HEK293T (cell line): ENCODE data around the gene GALNT13.

Source experiments
- BHLHE40 ChIP-seq: fragments of 450-650 bp; IDR thresholded peaks from 2 replicates; pipeline ENCODE4 v1.6.1; 2016; ENCODE audit warnings: mild to moderate bottlenecking, moderate library complexity, borderline replicate concordance
- FOXK2 ChIP-seq: fragments of 450-650 bp; IDR thresholded peaks from 2 replicates; pipeline ENCODE4 v1.6.1; 2016; ENCODE audit warnings: mild to moderate bottlenecking
- FOXM1 ChIP-seq: fragments of 450-650 bp; IDR thresholded peaks from 2 replicates; pipeline ENCODE4 v1.6.1; 2017; ENCODE audit warnings: mild to moderate bottlenecking, borderline replicate concordance
- HDGF ChIP-seq: fragments of 450-650 bp; IDR thresholded peaks from 2 replicates; pipeline ENCODE4 v1.6.1; 2017; ENCODE audit warnings: antibody characterized with exemption, borderline replicate concordance
- LEF1 ChIP-seq: fragments of 450-650 bp; IDR thresholded peaks from 2 replicates; pipeline ENCODE4 v1.6.1; 2017; ENCODE audit warnings: mild to moderate bottlenecking, borderline replicate concordance
- SP1 ChIP-seq: fragments of 450-650 bp; IDR thresholded peaks from 2 replicates; pipeline ENCODE4 v1.6.1; 2017
- SUZ12 ChIP-seq: fragments of 450-650 bp; IDR thresholded peaks from 2 replicates; pipeline ENCODE4 v1.6.1; 2016; ENCODE audit warnings: mild to moderate bottlenecking
- ZNF384 ChIP-seq: fragments of 450-650 bp; IDR thresholded peaks from 2 replicates; pipeline ENCODE4 v1.6.1; 2016

- no peak for TF ChIP-seq HDGF
- TF ChIP-seq FOXK2: no peak
- no peak for TF ChIP-seq BHLHE40
- TF ChIP-seq SP1: no peak
- no peak for TF ChIP-seq SUZ12
- TF ChIP-seq LEF1: no peak
- no peak for TF ChIP-seq FOXM1
- TF ChIP-seq ZNF384: no peak
These were observed 100.1 kb downstream of the GALNT13 start for GRCh38 chr2:153971855-153972254.
